HL-60 (cell line): ENCODE results near the gene ADAMTS10.

Source experiments
- CTCF ChIP-seq: IDR thresholded peaks from one replicate; pipeline ENCODE4 v1.5.1; 2011; ENCODE audit warnings: low read length, control low read depth, inconsistent platforms; ENCODE audit not compliant: insufficient read depth
- GABPA ChIP-seq: IDR thresholded peaks from 2 replicates; pipeline ENCODE4 v1.6.1; 2012; ENCODE audit warnings: low read depth
- POLR2AphosphoS5 ChIP-seq: IDR thresholded peaks from 2 replicates; pipeline ENCODE4 v1.6.1; 2012; ENCODE audit warnings: low read depth
- REST ChIP-seq: IDR thresholded peaks from 2 replicates; pipeline ENCODE4 v1.6.1; 2012; ENCODE audit warnings: low read depth; ENCODE audit not compliant: insufficient replicate concordance
- SPI1 ChIP-seq: IDR thresholded peaks from 2 replicates; pipeline ENCODE4 v1.6.1; 2012; ENCODE audit warnings: low read depth, mild to moderate bottlenecking, borderline replicate concordance

GRCh38 chr19:8609279-8610040, 1.1 kb downstream of the ADAMTS10 start:
- no peak for TF ChIP-seq CTCF
- TF ChIP-seq POLR2AphosphoS5, result no peak
- TF ChIP-seq SPI1, result no peak
- TF ChIP-seq GABPA, result no peak
- no peak for TF ChIP-seq REST
